Activated CD4-positive, alpha-beta T cell treated with anti-CD3 and anti-CD28 coated beads, Interleukin-2, amount 50 U/mL, for 24 hours (primary cell): ENCODE data around the gene LYZL1.
"Not testable (repeated sequence)": the region's sequence is repeated elsewhere in the genome, so short reads cannot be mapped to it uniquely, and the experiment has no call there.

ENCODE experiments used
- DNase-seq, 2 donors: peaks; one replicate each; pipeline ENCODE4 v3.0.0-alpha.2; 2020; ENCODE audit warnings: low read depth in 1 of 2, low spot score in 1 of 2

LYZL1 gene

GRCh38 chr10:29328983-29329382, 40.1 kb downstream of the LYZL1 start:
- no peak for DNase-seq

- no peak for DNase-seq
Measured at GRCh38 chr10:29329420-29329819, 40.5 kb downstream of the LYZL1 start.

GRCh38 chr10:29332061-29332760, 43.3 kb downstream of the LYZL1 start:
- no peak for DNase-seq

DNA sequence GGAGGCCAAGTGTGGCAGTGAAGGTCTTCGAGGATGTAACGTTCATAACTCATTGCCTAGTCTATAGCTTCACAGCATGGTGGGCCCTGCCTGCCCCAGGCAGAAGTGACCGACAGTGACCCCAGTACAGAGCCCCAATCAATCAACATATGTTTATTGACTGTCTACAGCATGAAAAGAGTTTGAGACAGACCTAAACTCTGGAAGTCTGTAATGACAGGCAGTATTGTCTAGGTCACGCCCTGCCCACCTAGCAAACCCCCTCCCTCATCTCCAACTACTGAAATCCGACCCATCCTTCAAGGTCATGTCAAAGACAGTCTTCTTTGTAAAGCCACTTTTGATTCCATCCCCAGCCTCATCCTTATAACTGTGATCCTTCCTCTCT, 43.9 kb downstream of the LYZL1 start:
- no peak for DNase-seq

- DNase-seq: not testable (repeated sequence)
Measured at GRCh38 chr10:29337526-29337925, 48.7 kb downstream of the LYZL1 start.

- no peak for DNase-seq
Measured at GRCh38 chr10:29343607-29344038, 54.8 kb downstream of the LYZL1 start.

GRCh38 chr10:29344073-29344820, 55.4 kb downstream of the LYZL1 start:
- no peak for DNase-seq

DNA sequence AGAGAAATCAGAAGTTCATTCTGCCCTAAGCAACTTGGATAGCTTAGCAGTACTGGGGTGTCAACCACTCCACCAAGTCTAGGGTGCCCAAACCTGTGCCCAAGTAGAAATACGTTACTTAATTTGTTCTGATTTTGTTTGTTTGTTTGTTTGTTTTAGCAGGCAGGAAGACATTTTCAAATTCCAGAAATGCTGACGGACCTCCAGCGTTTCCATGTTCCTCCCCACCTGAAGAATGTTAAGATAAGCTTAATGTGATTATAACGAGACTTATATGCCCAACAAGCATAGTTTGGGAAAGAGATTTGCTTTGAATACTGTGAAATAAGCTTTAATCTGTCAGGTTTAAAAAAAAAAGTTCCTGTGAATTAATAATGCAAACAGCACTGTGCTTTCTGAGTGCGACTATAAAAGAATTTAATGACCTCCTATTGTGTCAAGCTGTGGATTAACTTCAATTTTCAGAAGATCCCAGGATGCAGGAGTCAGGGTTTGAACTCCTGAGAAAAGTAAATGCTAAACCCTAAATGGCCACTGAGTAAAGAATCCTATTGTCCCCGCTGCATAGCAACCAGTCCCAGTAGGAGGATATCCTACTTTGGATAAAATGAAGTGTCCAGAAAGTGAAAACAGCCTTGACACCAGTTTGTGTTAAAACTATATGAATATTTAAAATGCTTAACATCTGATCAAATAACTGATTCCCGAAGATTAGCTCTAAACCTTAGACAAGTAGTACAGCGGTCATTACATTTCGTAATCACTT, 56.5 kb downstream of the LYZL1 start:
- no peak for DNase-seq

DNA sequence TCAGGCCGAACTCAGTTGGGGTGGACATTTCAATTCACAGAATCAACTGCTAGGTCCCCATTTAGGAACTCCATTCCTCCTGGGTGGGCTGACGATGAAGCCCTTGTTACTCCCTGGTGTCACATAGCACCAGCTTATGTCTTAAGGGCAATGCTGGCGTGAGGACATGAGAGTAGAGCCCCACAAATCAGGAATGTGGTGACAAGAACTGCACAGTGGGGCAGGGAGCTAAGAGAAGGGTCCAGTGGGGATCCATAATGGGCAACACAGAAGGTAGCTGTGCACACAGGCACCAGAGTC, 57.0 kb downstream of the LYZL1 start:
- no peak for DNase-seq

GRCh38 chr10:29346296-29347001, 57.6 kb downstream of the LYZL1 start:
- no peak for DNase-seq

DNA sequence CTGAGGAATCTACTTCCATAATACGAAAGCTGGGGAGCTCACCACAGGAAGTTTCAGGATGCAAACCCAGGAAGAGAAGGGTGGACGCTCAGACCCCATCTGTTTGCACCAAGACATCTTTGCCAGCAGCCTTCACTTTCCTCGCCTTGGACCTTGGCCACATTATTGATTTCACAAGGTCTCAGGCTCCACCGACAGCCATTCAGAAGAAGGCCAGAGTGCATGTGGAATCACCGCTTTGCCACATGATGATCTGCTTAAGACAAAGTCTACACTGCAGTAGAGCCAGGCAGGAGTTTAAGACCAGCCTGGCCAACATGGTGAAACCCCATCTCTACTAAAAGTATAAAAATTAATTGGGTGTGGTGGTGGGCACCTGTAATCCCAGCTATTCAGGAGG, 60.0 kb downstream of the LYZL1 start:
- no peak for DNase-seq

DNA sequence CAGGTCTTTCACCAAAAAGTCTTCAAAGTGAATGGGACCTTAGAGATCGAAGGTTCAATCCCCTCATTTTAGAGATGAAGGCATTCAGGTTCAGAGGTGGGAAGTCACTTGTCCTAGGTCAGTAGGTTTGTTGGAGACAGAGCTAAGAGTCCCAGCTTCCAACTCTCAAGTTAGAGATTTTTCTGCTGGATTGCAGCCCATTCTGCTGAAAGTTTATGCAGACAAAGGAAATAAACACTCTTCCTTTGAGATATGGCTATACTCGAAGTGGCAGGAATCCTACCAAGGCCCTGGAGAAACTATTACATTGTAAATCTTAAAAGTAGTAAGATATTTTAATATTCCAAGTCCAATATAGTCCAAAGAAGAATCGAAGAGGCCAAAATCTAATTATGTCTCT, 64.4 kb downstream of the LYZL1 start:
- DNase-seq: no peak

DNA sequence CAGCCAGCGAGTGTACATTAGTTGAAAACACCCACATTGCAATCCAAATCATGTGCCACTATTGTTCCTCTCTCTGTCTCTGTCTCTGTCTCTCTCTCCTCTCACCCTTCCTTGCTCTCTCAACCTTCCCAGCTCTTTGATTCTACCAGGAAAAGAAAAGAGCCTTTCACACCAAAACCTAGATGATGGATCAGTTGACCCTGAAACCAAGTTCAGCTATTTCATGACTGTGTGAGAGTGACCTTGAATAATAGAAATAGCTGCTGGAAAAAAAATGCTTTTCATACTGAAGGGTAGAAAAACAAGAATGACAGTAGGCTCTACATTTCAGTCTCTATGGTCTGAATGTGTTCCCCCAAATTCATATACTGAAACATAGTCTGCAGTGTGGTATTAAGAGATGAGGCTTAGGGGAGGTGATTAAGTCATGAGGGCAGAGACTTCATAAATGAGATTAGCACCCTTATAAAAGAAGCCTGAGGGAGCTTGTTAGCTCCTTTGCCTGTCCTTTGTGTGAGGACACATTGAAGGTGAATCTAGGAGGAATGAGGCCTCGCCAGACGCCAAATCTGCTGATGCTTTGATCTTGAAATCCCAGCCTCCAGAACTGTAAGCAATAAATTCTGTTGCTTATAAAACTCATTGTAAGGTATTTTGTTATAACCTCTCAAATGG, 65.2 kb downstream of the LYZL1 start:
- DNase-seq: no peak

GRCh38 chr10:29355411-29355991, 66.6 kb downstream of the LYZL1 start:
- DNase-seq: no peak

DNA sequence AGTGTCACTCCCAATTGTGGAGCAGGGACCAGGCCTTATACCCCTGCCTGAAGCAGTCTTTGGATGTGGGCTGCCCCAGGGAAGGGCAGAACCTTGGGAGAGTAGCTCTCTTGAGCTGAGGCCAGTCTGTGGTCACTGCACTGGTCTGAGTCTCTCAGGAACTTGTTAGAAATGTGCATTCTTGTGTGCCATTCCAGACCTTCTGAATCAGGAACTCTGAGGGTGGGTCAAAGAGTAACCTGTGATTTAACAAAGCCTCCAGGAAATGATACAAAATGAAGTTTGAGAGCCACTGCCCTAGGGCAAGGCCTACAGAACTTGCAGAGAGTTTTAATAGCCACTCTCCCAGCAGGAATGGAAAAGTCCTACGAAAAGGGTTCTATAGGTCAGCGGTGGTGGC, 68.1 kb downstream of the LYZL1 start:
- no peak for DNase-seq

DNA sequence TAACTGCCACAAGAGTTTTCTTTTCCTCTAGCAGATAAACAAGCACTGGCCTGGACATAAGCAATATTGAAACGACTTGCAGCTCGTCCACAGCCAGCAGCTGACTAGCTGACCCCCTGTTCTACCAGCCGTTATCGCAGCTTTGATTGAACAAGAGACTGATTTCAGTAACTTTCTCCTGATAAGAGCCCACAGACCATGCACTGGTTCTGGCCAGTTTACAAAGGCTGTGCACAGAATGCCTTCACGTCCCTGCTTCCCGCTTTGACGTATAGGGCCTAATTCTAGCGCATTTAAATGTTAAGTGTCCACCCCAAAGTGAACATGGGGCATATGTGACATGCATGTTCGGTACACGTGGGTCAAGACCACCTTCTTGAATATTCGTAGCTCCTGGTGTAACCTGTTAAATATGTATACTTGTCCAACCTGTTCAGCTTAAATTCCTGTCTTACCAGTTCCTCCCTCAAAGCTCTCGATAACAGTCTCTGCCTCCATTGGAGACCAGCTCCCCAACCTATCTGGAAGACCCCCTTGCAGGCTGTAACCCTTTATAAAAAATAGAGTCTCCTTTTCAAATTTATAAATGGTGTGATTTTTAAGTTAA, 69.2 kb downstream of the LYZL1 start:
- no peak for DNase-seq

GRCh38 chr10:29360215-29360853, 71.5 kb downstream of the LYZL1 start:
- DNase-seq: not testable (repeated sequence)
